Measurements from ENCODE around the gene ESRRG. TPM values are rescaled to one million over a fixed set of nuclear protein-coding genes. Genes with fewer than 3 reads are reported as not detected.

Gene ESRRG
- total and polyA plus RNA-seq, 2 experiments from 2014 or later: 1.2 to 1.7 TPM

DNA sequence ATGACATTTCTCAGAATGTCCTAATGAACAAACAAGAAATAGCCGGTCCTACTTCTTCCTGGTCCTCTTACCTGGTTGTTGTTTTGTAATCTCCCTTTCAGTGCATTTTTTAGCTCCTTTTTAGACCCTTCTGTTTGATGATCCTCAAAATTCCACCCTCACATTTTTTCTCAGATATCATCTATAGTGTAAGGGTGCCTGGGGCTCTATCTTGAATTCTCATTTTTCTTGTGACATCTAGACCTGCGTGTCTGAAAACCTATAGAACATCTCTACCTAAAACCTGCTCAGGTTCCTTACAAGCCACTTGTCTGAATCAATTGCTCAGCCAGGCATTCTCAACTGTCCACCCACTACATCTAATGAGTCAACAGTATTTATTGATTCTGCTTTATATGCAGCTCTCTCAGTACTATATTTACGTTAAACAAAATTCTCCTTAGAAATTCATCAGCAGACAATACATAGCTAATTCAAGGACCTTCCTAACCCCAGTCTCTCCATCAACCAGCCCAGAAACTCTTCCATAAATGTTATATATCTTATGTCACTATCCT is 263.5 kb downstream of the ESRRG start (continued):
- no peak for TF ChIP-seq ZNF462 (CRISPR knock-in tag; IDR thresholded peaks at IDR 0.05)
- TF ChIP-seq CREB1 (CRISPR knock-in tag; IDR thresholded peaks at IDR 0.05; ENCODE audit: low read depth): no peak
- TF ChIP-seq EZH2phosphoT487 (IDR thresholded peaks at IDR 0.05; ENCODE audit: unreplicated experiment): no peak
- TF ChIP-seq CTCF (conservative IDR thresholded peaks at IDR 0.05; ENCODE audit: low read depth in 2 of 2): no peak
- TF ChIP-seq NANOG (IDR thresholded peaks at IDR 0.05; ENCODE audit: borderline replicate concordance): no peak

DNA sequence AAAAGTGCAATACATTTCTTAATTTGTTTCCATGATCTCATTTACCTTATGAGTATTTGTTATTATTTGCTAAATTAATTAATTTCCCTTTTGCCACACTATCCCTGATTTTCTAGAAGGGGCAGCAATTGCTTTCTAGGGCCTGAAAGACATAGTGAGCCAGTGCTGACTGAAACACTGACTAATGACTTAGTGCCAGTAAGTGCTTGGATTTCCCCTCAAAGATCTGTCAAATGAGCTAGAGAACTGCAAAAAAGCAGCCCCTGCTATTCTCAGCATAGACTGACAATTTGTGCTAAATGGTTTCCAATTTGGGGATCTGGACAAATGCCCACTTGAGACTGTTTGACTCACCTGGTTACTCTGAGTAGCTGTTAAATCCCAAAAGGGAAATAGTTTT is 264.4 kb downstream of the ESRRG start:
- H3K4me2 ChIP-seq: no peak overlapping the region
- no peaks in the 10 kb centered on the region for H3F3A ChIP-seq (replicated peaks; ENCODE audit: low read depth)
- H2AFZ ChIP-seq: no peak overlapping the region
- no peak overlapping the region for H3K27ac ChIP-seq (ENCODE audit: low read depth)
- Mint-ChIP-seq H3K36me3 (ENCODE audit: low read depth) (no peaks in the 10 kb centered on the region), H3K9me3 (no peaks in the 10 kb centered on the region), H3K4me1 (peaks cover 29% of the 10 kb centered on the region), H3K4me3 (no peak overlapping the region), H3K27ac (peak overlapping the region; percentile 17; the same call in 1 of the 2 replicates), H3K27me3 (ENCODE audit: insufficient read depth, low read depth, poor library complexity) (peaks cover 8% of the 10 kb centered on the region)
- H4K20me1 ChIP-seq (replicated peaks; ENCODE audit: insufficient read depth): no peaks in the 10 kb centered on the region
- no peaks in the 10 kb centered on the region for H3K27me3 ChIP-seq (ENCODE audit: insufficient read depth)
- DNase-seq (ENCODE audit: low spot score) (no peak), ATAC-seq (no peak)
- H3K36me3 ChIP-seq (ENCODE audit: insufficient read depth): no peaks in the 10 kb centered on the region
- H3K79me2 ChIP-seq (replicated peaks; ENCODE audit: insufficient read depth): no peaks in the 10 kb centered on the region
- no peak overlapping the region for H3K4me3 ChIP-seq
- no peaks in the 10 kb centered on the region; the same call in 1 of the 2 replicates for H3K4me1 ChIP-seq (ENCODE audit: insufficient read depth)
- no peaks in the 10 kb centered on the region for H3K9me2 ChIP-seq (ENCODE audit: insufficient read depth)
- TF ChIP-seq ZNF114 (CRISPR knock-in tag; IDR thresholded peaks at IDR 0.05) (no peak), ZNF462 (CRISPR knock-in tag; IDR thresholded peaks at IDR 0.05) (no peak), NANOG (IDR thresholded peaks at IDR 0.05; ENCODE audit: borderline replicate concordance) (no peak), POLR2AphosphoS5 (IDR thresholded peaks at IDR 0.05; ENCODE audit: low read depth) (no peak)

All from GM23338 (cell line).